Coronary artery (tissue), 2 donors: Measurements from ENCODE around the gene ADCK1.
"Not testable (repeated sequence)": the region's sequence is repeated elsewhere in the genome, so short reads cannot be mapped to it uniquely, and the experiment has no call there.

Experiments
- DNase-seq: peaks from one replicate; pipeline ENCODE4 v3.0.0-alpha.2; 2017; ENCODE audit warnings: low spot score
- H3K27ac ChIP-seq, 2 donors: fragments of 200-600 bp; sonication (generic); one replicate each; pipeline ENCODE4 v1.5.1; 2016 to 2019
- H3K4me3 ChIP-seq: fragments of 200-600 bp; sonication (generic); 2 replicates; pipeline ENCODE4 v1.5.1; 2016; ENCODE audit warnings: mild to moderate bottlenecking, moderate library complexity
- TF ChIP-seq, protein P1 (sequence below): fragments of 200-600 bp; sonication (generic); IDR thresholded peaks from one replicate; pipeline ENCODE4 v1.5.1; 2019; ENCODE audit warnings: antibody characterized with exemption

ADCK1 gene

DNA sequence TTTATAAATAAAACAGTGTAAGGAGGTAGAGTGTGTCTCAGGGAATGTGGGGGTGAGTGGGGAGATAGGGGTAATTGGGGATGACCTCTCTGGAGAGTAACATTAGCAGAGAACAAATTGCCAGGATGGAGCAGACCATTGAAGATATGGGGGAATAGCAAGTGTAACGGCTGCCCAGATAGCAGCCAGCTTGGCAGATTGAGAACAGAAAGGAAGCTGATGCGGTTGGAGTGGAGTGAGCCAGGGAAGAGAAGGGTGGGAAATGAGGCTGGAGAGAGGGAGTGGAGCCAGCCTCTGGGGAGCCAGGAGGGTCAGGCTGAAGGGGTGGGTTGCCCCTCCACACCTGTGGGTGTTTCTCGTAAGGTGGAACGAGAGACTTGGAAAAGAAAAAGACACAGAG is 5.6 kb upstream of the ADCK1 start:
- H3K4me3 ChIP-seq = no peak overlapping the region

DNA sequence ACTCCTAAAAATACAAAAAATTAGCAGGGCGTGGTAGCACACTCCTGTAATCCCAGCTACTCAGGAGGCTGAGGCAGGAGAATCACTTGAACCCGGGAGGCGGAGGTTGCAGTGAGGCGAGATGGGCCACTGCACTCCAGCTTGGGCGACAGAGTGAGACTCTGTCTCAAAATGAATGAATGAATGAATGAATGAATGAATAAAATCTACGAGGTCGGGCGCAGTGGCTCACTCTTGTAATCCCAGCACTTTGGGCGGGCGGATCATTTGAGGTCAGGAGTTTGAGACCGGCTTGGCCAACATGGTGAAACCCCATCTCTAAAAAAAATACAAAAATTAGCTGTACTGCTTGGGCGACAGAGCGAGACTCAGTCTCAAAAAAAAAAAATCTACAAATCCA is 453 bp upstream of the ADCK1 start:
- Histone ChIP-seq H3K27ac (peak overlapping the region; percentile 67 to 96), H3K4me3 (peak overlapping the region; percentile 98)
- not testable (repeated sequence) for DNase-seq

More for the DNA sequence above, 5.6 kb upstream of the ADCK1 start:
- no peak for DNase-seq
- no peak overlapping the region for H3K27ac ChIP-seq
- TF ChIP-seq, protein P1, sequence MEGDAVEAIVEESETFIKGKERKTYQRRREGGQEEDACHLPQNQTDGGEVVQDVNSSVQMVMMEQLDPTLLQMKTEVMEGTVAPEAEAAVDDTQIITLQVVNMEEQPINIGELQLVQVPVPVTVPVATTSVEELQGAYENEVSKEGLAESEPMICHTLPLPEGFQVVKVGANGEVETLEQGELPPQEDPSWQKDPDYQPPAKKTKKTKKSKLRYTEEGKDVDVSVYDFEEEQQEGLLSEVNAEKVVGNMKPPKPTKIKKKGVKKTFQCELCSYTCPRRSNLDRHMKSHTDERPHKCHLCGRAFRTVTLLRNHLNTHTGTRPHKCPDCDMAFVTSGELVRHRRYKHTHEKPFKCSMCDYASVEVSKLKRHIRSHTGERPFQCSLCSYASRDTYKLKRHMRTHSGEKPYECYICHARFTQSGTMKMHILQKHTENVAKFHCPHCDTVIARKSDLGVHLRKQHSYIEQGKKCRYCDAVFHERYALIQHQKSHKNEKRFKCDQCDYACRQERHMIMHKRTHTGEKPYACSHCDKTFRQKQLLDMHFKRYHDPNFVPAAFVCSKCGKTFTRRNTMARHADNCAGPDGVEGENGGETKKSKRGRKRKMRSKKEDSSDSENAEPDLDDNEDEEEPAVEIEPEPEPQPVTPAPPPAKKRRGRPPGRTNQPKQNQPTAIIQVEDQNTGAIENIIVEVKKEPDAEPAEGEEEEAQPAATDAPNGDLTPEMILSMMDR = no peak

DNA sequence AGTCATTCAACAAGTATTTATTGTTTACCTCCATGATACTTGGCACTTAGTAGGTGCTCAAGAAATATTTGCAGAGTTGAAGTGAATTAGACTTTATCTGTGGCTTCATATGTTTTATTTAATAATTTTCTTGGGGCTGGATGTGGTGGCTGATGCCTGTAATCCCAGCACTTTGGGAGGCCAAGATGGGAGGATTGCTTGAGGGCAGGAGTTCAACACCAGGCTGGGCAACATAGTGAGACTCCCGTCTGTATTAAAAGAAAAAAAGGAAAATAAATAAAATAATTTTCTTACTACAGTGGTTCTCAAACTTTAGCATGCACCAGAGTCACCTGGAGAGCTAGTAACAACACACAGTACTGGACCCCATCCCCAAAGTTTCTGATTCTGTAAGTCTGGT is 905 bp downstream of the ADCK1 start:
- no peak for DNase-seq
- TF ChIP-seq, protein P1 = no peak
- peak overlapping the region; percentile 98 for H3K4me3 ChIP-seq
- H3K27ac ChIP-seq = peak overlapping the region; percentile 67 to 96

DNA sequence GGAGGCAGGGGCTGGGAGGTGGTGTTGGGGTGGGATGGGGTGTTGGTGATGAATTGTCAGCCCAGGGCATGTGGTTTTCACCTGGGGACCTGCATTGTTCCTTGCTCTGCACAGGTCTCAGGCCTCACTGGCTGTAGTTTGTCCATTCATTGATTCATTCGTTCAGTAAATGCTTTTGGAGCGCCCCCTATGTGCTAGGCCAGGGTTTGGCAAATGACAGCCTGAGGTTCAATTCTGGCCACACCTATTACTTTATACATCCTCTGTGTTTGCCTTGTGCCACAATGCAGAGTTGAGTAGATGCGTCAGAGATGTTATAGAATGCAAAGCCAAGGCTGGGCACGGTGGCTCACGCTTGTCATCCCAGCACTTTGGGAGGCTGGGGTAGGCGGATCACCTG is 4.7 kb downstream of the ADCK1 start:
- TF ChIP-seq, protein P1 = no peak
- DNase-seq = no peak
- H3K27ac ChIP-seq = no peak overlapping the region

DNA sequence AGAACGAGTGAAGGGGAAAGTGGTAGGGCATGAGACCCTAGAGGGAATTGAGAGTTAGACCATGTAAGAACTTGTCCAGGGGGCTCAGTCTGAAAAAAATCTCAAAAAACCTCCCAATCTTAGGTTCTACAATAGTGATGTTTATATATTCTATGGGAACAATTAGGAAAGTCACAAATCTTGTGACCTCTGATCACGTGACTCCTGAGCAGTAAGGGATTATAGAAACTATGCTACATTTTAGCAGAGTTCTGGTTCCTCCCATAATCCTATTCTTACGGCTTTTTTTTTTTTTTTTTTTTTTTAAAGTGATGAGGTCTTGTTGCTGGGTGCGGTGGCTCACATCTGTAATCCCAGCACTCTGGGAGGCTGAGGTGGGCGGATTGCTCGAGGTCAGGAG is 5.8 kb downstream of the ADCK1 start:
- Histone ChIP-seq H3K4me3 (no peak overlapping the region), H3K27ac (no peak overlapping the region)
- TF ChIP-seq, protein P1 = no peak
- DNase-seq = no peak

More for the DNA sequence above, 4.7 kb downstream of the ADCK1 start:
- no peak overlapping the region for H3K4me3 ChIP-seq

DNA sequence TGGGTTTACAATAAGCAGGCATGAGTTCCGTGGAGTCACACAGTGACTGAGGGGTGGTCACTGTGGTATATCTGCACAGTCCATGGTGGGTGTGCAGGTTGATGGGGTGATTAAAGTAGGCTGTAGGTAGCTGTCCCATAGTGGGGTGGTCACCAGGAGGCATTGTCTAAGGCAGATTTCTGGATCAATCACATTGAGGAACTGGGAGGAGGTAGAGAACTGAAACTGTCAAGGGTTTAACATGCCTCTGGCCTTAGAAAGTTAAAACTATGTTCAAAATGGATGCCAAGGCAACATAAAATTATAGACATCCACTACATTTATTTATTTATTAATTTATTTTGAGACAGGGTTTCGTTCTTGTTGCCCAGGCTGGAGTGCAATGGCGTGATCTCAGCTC is 8.3 kb downstream of the ADCK1 start:
- TF ChIP-seq, protein P1 = no peak
- no peak overlapping the region for H3K27ac ChIP-seq
- no peak overlapping the region for H3K4me3 ChIP-seq
- DNase-seq = no peak

DNA sequence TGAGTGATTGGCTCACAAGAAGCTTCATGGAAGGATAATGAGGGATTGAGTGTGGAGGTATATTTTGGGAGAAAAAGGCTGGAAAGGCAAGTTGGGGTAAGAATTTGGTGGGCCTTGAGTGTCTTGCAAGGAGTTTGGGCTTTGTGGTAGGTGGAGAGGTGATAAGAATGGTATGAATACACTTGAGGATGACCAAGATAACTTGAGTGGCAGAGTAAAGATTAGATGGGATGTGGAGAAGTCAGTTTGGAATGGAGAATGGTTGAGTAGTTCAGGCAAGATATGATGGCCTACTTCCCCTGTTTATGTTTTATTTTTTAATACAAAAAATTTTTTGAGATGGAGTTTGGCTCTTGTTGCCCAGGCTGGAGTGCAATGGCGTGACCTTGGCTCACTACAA is 9.1 kb downstream of the ADCK1 start:
- Histone ChIP-seq H3K27ac (no peak overlapping the region), H3K4me3 (no peak overlapping the region)
- TF ChIP-seq, protein P1 = no peak
- DNase-seq = no peak

DNA sequence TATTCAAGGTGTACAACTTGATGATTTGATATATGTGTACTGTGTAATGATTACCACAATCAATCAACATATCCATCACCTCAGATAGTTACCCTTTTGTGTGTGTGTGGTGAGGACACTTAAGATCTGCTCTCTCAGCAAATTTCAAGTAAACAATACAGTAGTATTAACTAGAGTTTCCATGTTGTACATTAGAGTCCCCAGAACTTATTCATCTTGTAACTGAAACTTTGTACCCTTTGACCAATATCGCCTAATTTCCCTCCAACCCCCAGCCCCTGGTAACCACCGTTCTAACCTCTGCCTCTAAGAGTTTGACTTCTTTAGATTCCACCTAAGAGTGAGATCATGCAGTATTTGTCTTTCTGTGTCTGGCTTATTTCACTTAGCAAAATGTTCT is 12.1 kb downstream of the ADCK1 start:
- TF ChIP-seq, protein P1 = no peak
- Histone ChIP-seq H3K27ac (no peak overlapping the region), H3K4me3 (no peak overlapping the region)
- no peak for DNase-seq

DNA sequence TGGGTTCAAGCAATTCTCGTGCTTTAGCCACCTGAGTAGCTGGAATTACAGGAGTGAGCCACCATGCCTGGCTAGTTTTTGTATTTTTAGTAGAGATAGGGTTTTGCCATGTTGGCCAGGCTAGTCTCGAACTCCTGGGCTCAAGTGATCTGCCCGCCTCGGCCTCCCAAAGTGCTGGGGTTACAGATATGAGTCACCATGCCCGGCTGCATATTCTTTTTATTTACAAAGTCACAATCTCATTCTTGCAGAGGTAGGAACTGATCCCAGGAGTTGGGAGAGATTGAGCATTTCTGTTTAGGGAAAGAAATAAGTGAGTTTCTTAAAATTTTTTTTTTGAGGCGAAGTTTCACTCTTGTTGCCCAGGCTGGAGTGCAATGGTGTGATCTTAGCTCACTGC is 12.8 kb downstream of the ADCK1 start:
- not testable (repeated sequence) for H3K27ac ChIP-seq, DNase-seq, H3K4me3 ChIP-seq
